Testis (tissue), 3 donors: ENCODE data around the gene FAM78A. TPM values are rescaled to one million over a fixed set of nuclear protein-coding genes. Genes with fewer than 3 reads are reported as not detected.

ENCODE experiments used
- DNase-seq: peaks from one replicate; pipeline ENCODE4 v3.0.0-alpha.2; 2019
- H3K27ac ChIP-seq, 2 donors: fragments of 200-600 bp; sonication (generic); one replicate each; pipeline ENCODE4 v1.5.1; 2019
- H3K27me3 ChIP-seq: fragments of 200-600 bp; sonication (generic); one replicate; pipeline ENCODE4 v1.5.1; 2019
- H3K36me3 ChIP-seq: fragments of 200-600 bp; sonication (generic); one replicate; pipeline ENCODE4 v1.5.1; 2017; ENCODE audit warnings: low read depth; ENCODE audit errors: missing control alignments
- H3K4me1 ChIP-seq: fragments of 200-600 bp; sonication (generic); one replicate; pipeline ENCODE4 v1.5.1; 2019
- H3K4me3 ChIP-seq, 2 donors: fragments of 200-600 bp; sonication (generic); one replicate each; pipeline ENCODE4 v1.5.1; 2017 to 2019
- H3K9me3 ChIP-seq: fragments of 200-600 bp; sonication (generic); one replicate; pipeline ENCODE4 v1.5.1; 2017
- CTCF ChIP-seq, 3 experiments: fragments of 450-650 bp in 2 of 3; fragments of 200-600 bp in 1 of 3; sonication (generic) in 1 of 3; IDR thresholded peaks; one replicate each; pipeline ENCODE4 v1.5.1; 2016 to 2019; ENCODE audit warnings: antibody characterized with exemption in 3 of 3, mild to moderate bottlenecking in 2 of 3, moderate library complexity in 1 of 3
- POLR2A ChIP-seq: fragments of 450-650 bp; IDR thresholded peaks from one replicate; pipeline ENCODE4 v1.6.1; 2017; ENCODE audit warnings: antibody characterized with exemption, mild to moderate bottlenecking, moderate library complexity
- WGBS, 2 donors: methylation state at CpG; one replicate each; pipeline ENCODE4 v1.1.5; 2018; 5-methylcytosine and 5-hydroxymethylcytosine counted together
- intact Hi-C: fragments of 100-400 bp; cut with DNase I; formaldehyde crosslinking; loops from one replicate; pipeline ENCODE4 v1.15.1; 2023; ENCODE audit warnings: low total_unique reads
- polyA plus RNA-seq: library from polyadenylated mRNA; stranded (reverse); fragments of 350-450 nt; fragmentation: Illumina TruSeq; extraction: RNeasy Lipid Tissue Mini Kit (QIAGEN cat#74804); gene quantifications from one replicate; pipeline ENCODE4 v1.2.3, GENCODE V29; 2014; ENCODE audit warnings: low read depth, low replicate concordance; ENCODE audit not compliant: insufficient read depth
- total RNA-seq, 2 donors: library from RNA; depleted of rRNA; stranded (reverse); fragments of >200 nt; gene quantifications; one replicate each; pipeline ENCODE4 v1.2.3, GENCODE V29; 2016

The FAM78A gene
- total and polyA plus RNA-seq, 3 donors from 2014 or later, result 29.7 to 48.0 (median 30.8) TPM

GRCh38 chr9:131236761-131237160 is 39.5 kb downstream of the FAM78A start:
- TF ChIP-seq POLR2A, result no peak
- TF ChIP-seq CTCF (IDR thresholded peaks at IDR 0.05), result no peak
- no peaks in the 10 kb centered on the region for H3K4me1 ChIP-seq
- no peak for DNase-seq
- H3K9me3 ChIP-seq, result no peaks in the 10 kb centered on the region
- 92 to 96% methylated on average over 5 of the region's 5 CpGs for whole genome bisulfite sequencing, 2 donors
- no peaks in the 10 kb centered on the region for H3K27me3 ChIP-seq
- H3K4me3 ChIP-seq, result no peak overlapping the region
- no peak overlapping the region for H3K27ac ChIP-seq
- H3K36me3 ChIP-seq, result no peaks in the 10 kb centered on the region
- intact Hi-C loops, result no loop called here

- TF ChIP-seq POLR2A, result no peak
- no peak for TF ChIP-seq CTCF (IDR thresholded peaks at IDR 0.05)
- Histone ChIP-seq H3K4me3 (no peak overlapping the region), H3K36me3 (no peaks in the 10 kb centered on the region), H3K4me1 (no peaks in the 10 kb centered on the region), H3K27me3 (no peaks in the 10 kb centered on the region), H3K9me3 (no peaks in the 10 kb centered on the region), H3K27ac (no peak overlapping the region)
- intact Hi-C loops, result no loop called here
- 90 to 95% methylated on average over 8 of the region's 8 CpGs for WGBS, 2 donors
- DNase-seq, result no peak
Observed at GRCh38 chr9:131236161-131236560, 40.1 kb downstream of the FAM78A start.

GRCh38 chr9:131235480-131235851 is 40.8 kb downstream of the FAM78A start:
- 75 to 79% methylated on average over 9 of the region's 9 CpGs for WGBS, 2 donors
- intact Hi-C loops, result no loop called here

GRCh38 chr9:131234799-131235479 is 41.4 kb downstream of the FAM78A start:
- no peaks in the 10 kb centered on the region for H3K4me1 ChIP-seq
- DNase-seq, result no peak
- no peak for TF ChIP-seq POLR2A
- TF ChIP-seq CTCF (IDR thresholded peaks at IDR 0.05), result no peak
- intact Hi-C loops, result no loop called here
- no peak overlapping the region for H3K27ac ChIP-seq
- H3K36me3 ChIP-seq, result no peaks in the 10 kb centered on the region
- WGBS, 2 donors, result 85 to 91% methylated on average over 12 to 16 of the region's 16 CpGs
- H3K27me3 ChIP-seq, result no peaks in the 10 kb centered on the region
- no peak overlapping the region for H3K4me3 ChIP-seq
- no peaks in the 10 kb centered on the region for H3K9me3 ChIP-seq

More at GRCh38 chr9:131235480-131235851, 40.8 kb downstream of the FAM78A start:
- no peak for TF ChIP-seq CTCF (IDR thresholded peaks at IDR 0.05)
- H3K9me3 ChIP-seq, result no peaks in the 10 kb centered on the region
- H3K4me1 ChIP-seq, result no peaks in the 10 kb centered on the region
- no peaks in the 10 kb centered on the region for H3K27me3 ChIP-seq
- no peak for DNase-seq
- no peak overlapping the region for H3K4me3 ChIP-seq
- no peak overlapping the region for H3K27ac ChIP-seq
- no peaks in the 10 kb centered on the region for H3K36me3 ChIP-seq

GRCh38 chr9:131233995-131234394 is 42.3 kb downstream of the FAM78A start:
- H3K27ac ChIP-seq, result no peak overlapping the region
- no peak overlapping the region for H3K4me3 ChIP-seq
- H3K4me1 ChIP-seq, result no peaks in the 10 kb centered on the region
- no peaks in the 10 kb centered on the region for H3K9me3 ChIP-seq
- no peaks in the 10 kb centered on the region for H3K27me3 ChIP-seq
- intact Hi-C loops, result no loop called here
- 83 to 89% methylated on average over 8 to 9 of the region's 9 CpGs for WGBS, 2 donors
- H3K36me3 ChIP-seq, result no peaks in the 10 kb centered on the region
- TF ChIP-seq CTCF (IDR thresholded peaks at IDR 0.05) (no peak), POLR2A (no peak)
- DNase-seq, result no peak
